Nephron (organoid): ENCODE results near the gene IREB2.

Source experiments
- H3K27ac Mint-ChIP-seq, 3 experiments: 2 replicates each; pipeline ENCODE4 v1.8.0; 2020; ENCODE audit warnings: mixed read lengths in 3 of 3, mild to moderate bottlenecking in 2 of 3, moderate library complexity in 1 of 3
- H3K27me3 Mint-ChIP-seq: 2 replicates; pipeline ENCODE4 v1.8.0; 2021; ENCODE audit warnings: low read depth, mild to moderate bottlenecking, moderate library complexity, mixed read lengths
- H3K36me3 Mint-ChIP-seq: 2 replicates; pipeline ENCODE4 v1.8.0; 2020; ENCODE audit warnings: low read depth, mixed read lengths
- H3K4me1 Mint-ChIP-seq: 2 replicates; pipeline ENCODE4 v1.8.0; 2020; ENCODE audit warnings: mixed read lengths
- H3K4me3 Mint-ChIP-seq, 3 experiments: 2 replicates each; pipeline ENCODE4 v1.8.0; 2020; ENCODE audit warnings: mild to moderate bottlenecking in 3 of 3, mixed read lengths in 3 of 3, moderate library complexity in 2 of 3
- H3K9me3 Mint-ChIP-seq: 2 replicates; pipeline ENCODE4 v1.8.0; 2020; ENCODE audit warnings: mixed read lengths
- TF ChIP-seq, protein P1 (sequence below), 3 experiments: fragments of 200-600 bp; sonication (generic); IDR thresholded peaks; one replicate each; pipeline ENCODE4 v1.5.0; 2021; ENCODE audit warnings: antibody characterized with exemption in 3 of 3; ENCODE audit not compliant: unreplicated experiment in 3 of 3

The IREB2 gene

DNA sequence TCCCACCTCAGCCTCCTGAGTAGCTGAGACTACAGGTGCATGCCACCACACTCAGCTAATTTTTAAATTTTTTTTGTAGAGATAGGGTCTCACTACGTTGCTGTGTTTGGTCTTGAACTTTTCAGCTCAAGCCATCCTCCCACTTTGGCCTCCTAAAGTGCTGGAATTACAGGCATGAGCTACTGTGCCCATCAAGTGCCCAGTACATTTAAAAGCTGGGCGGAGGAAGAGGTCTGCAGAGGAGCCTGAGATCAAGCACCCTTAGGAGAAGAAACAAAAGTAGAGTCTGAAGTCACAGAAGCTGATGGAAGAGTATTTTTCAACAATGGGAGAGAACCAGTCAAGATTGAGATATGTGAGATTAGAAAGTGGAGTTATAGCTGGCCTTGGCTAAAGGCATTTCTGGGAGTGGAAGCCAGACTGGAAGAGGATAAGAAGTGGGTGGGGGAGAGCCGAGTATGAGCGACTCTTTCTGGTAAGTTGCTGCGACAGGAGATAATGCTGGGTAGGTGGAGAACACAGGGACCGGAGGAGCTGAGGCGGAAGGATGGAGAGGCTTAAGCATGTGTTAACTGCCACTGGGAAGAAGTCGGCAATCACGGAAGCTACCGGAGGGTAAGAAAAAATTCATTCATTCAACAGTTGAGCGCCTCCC lies 782 bp upstream of the IREB2 start:
- H3K4me3 Mint-ChIP-seq, result peak overlapping the region; percentile 91 to 96 (median 93)
- peaks cover 10% of the 10 kb centered on the region for H3K36me3 Mint-ChIP-seq
- peaks cover 8% of the 10 kb centered on the region for H3K27me3 Mint-ChIP-seq
- H3K27ac Mint-ChIP-seq, result peak overlapping the region; percentile 95 to 99 (median 99)
- H3K4me1 Mint-ChIP-seq, result peaks cover 21% of the 10 kb centered on the region
- no peaks in the 10 kb centered on the region for H3K9me3 Mint-ChIP-seq
- TF ChIP-seq, protein P1, sequence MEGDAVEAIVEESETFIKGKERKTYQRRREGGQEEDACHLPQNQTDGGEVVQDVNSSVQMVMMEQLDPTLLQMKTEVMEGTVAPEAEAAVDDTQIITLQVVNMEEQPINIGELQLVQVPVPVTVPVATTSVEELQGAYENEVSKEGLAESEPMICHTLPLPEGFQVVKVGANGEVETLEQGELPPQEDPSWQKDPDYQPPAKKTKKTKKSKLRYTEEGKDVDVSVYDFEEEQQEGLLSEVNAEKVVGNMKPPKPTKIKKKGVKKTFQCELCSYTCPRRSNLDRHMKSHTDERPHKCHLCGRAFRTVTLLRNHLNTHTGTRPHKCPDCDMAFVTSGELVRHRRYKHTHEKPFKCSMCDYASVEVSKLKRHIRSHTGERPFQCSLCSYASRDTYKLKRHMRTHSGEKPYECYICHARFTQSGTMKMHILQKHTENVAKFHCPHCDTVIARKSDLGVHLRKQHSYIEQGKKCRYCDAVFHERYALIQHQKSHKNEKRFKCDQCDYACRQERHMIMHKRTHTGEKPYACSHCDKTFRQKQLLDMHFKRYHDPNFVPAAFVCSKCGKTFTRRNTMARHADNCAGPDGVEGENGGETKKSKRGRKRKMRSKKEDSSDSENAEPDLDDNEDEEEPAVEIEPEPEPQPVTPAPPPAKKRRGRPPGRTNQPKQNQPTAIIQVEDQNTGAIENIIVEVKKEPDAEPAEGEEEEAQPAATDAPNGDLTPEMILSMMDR (IDR thresholded peaks at IDR 0.05; ENCODE audit: unreplicated experiment in 3 of 3), result no peak

- TF ChIP-seq, protein P1 (IDR thresholded peaks at IDR 0.05; ENCODE audit: unreplicated experiment in 3 of 3), result no peak
- H3K4me3 Mint-ChIP-seq, result peak overlapping the region; percentile 91 to 96 (median 93)
- no peaks in the 10 kb centered on the region for H3K9me3 Mint-ChIP-seq
- peaks cover 21% of the 10 kb centered on the region for H3K36me3 Mint-ChIP-seq
- peak overlapping the region; percentile 95 to 99 (median 99) for H3K27ac Mint-ChIP-seq
- peaks cover 26% of the 10 kb centered on the region for H3K4me1 Mint-ChIP-seq
- H3K27me3 Mint-ChIP-seq, result peaks cover 3% of the 10 kb centered on the region
These were observed 736 bp downstream of the IREB2 start for GRCh38 chr15:78438619-78439285.

DNA sequence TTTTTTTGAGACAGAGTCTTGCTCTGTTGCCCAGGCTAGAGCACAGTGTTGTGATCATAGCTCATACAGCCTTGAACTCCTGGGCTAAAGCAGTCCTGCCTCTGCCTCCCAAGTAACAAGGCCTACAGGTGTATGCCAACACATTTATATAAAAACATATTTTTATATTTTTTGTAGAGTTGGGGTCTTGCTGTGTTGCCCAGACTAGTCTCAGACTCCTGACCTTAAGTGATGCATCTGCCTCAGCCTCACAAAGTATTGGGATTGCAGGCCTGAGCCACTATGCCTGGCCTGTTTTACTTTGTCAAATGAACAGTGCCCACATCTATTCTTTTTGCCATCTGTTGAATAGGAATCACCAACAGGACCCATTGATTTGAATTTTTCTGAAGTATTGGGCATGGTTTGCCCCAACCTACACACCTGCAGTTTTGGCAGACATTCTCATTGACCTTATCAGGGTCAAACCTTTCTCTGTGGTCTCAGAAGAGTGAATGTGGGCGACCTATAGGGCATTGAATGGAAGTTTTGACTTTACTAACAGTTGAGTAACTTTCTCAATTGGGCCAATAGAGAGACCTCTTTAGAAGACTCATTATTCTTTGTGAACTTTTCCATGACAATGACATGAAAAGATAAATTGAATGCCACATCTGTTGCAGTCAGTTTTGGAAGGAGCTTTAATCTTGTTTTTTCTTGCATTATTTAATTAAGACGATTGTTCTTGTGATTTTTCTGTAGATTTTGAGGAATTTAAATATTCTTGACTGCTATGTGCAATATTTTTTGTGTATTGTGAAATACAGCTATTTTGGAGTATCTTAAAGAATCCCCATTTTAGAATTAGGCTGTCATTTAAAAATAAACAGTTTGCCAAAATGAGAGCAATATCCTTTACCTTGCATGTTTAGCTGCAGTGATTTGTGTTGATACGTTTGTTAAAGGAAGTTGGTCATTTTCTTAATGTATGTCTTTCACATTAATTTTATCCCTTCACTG lies 2.7 kb downstream of the IREB2 start:
- H3K36me3 Mint-ChIP-seq, result peaks cover 32% of the 10 kb centered on the region

DNA sequence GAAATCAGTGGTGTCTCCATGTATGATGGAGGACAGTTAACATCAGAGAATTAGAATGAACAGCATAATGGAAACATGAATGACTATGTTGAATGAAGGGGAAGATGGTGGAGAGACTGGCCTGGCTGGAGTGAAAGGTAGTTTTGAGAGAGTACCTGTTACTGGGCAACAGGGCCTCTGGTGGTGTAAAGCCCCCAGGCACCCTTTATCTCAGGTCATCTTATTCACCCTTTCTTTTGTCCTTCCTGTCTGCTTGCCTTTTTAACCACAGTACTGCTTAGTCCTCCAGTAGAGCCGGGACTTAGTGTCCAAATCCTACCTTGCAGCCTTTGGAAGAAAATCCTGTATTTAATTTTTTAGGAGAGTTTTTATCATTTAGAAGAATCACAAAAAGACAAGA lies 6.2 kb downstream of the IREB2 start:
- no peaks in the 10 kb centered on the region for H3K27me3 Mint-ChIP-seq
- H3K27ac Mint-ChIP-seq, result no peak overlapping the region
- TF ChIP-seq, protein P1 (IDR thresholded peaks at IDR 0.05; ENCODE audit: unreplicated experiment in 3 of 3), result no peak

More for the DNA sequence above, 2.7 kb downstream of the IREB2 start:
- Mint-ChIP-seq H3K4me3 (peak overlapping the region; percentile 66 to 93 (median 91)), H3K27ac (peak overlapping the region in 1 of 3 experiments; percentile 50), H3K27me3 (no peaks in the 10 kb centered on the region), H3K9me3 (no peaks in the 10 kb centered on the region), H3K4me1 (peaks cover 26% of the 10 kb centered on the region)
- TF ChIP-seq, protein P1 (IDR thresholded peaks at IDR 0.05; ENCODE audit: unreplicated experiment in 3 of 3), result no peak

DNA sequence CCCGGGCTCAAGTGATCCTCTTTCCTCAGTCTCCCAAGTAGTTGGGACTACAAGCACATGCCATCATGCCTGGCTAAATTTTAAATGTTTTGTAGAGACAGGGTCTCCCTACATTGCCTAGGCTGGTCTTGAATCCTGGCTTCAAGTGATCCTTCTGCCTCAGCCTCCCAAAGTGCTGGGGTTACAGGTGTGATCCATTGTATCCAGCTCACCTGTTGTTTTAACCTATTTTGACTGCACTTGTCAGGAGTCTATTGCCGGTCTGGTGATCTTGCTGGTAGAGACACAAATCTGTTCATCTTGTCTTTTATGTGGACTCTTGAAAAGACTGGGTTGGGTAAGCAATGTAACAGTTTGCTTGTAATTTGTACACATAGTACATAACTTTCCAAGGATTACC lies 7.9 kb downstream of the IREB2 start:
- TF ChIP-seq, protein P1 (IDR thresholded peaks at IDR 0.05; ENCODE audit: unreplicated experiment in 3 of 3), result no peak
- peaks cover 64% of the 10 kb centered on the region for H3K36me3 Mint-ChIP-seq
- H3K4me1 Mint-ChIP-seq, result peaks cover 24% of the 10 kb centered on the region
- no peak overlapping the region for H3K27ac Mint-ChIP-seq
- H3K9me3 Mint-ChIP-seq, result no peaks in the 10 kb centered on the region
- H3K27me3 Mint-ChIP-seq, result no peaks in the 10 kb centered on the region
- H3K4me3 Mint-ChIP-seq, result no peak overlapping the region

More for the DNA sequence above, 6.2 kb downstream of the IREB2 start:
- H3K4me1 Mint-ChIP-seq, result peaks cover 23% of the 10 kb centered on the region
- H3K4me3 Mint-ChIP-seq, result no peak overlapping the region
- H3K9me3 Mint-ChIP-seq, result no peaks in the 10 kb centered on the region
- peaks cover 56% of the 10 kb centered on the region for H3K36me3 Mint-ChIP-seq
